ENCODE results near the gene OVCA2.
A peak's percentile ranks its signal among the peaks of the same experiment; 100 is the strongest.

Gene OVCA2

DNA sequence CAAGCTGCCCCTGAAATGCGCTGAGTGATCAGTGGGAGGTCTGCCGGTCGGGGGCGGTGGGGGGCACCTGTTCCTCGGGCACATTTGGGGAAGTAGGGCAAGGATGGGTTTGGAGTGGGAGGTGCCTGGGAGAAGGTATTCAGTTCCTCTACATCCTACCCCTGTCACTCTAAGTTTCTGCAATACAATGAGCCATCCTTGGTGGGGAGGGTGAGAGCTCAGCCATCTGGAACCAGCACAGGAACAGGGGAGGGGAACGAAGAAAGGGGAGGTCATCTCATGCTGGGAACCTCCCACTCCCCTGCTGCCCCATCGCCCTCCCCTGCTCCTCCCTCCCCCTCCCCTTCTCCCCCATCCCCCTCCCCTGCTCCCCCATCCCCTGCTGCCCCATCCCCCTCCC, 7.7 kb upstream of the OVCA2 start:
- Mint-ChIP-seq H3K4me3 (no peak overlapping the region), H3K27me3 (ENCODE audit: low read depth) (no peaks in the 10 kb centered on the region), H3K27ac (no peak overlapping the region), H3K9me3 (no peaks in the 10 kb centered on the region), H3K36me3 (ENCODE audit: low read depth) (peaks cover 18% of the 10 kb centered on the region), H3K4me1 (peaks cover 10% of the 10 kb centered on the region)
- TF ChIP-seq, protein P1, sequence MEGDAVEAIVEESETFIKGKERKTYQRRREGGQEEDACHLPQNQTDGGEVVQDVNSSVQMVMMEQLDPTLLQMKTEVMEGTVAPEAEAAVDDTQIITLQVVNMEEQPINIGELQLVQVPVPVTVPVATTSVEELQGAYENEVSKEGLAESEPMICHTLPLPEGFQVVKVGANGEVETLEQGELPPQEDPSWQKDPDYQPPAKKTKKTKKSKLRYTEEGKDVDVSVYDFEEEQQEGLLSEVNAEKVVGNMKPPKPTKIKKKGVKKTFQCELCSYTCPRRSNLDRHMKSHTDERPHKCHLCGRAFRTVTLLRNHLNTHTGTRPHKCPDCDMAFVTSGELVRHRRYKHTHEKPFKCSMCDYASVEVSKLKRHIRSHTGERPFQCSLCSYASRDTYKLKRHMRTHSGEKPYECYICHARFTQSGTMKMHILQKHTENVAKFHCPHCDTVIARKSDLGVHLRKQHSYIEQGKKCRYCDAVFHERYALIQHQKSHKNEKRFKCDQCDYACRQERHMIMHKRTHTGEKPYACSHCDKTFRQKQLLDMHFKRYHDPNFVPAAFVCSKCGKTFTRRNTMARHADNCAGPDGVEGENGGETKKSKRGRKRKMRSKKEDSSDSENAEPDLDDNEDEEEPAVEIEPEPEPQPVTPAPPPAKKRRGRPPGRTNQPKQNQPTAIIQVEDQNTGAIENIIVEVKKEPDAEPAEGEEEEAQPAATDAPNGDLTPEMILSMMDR (IDR thresholded peaks at IDR 0.05; ENCODE audit: unreplicated experiment in 3 of 3): no peak

- TF ChIP-seq, protein P1 (IDR thresholded peaks at IDR 0.05; ENCODE audit: unreplicated experiment in 3 of 3): no peak
- Mint-ChIP-seq H3K4me1 (peaks cover 10% of the 10 kb centered on the region), H3K4me3 (no peak overlapping the region), H3K9me3 (no peaks in the 10 kb centered on the region), H3K36me3 (ENCODE audit: low read depth) (peaks cover 20% of the 10 kb centered on the region), H3K27ac (no peak overlapping the region), H3K27me3 (ENCODE audit: low read depth) (no peaks in the 10 kb centered on the region)
These were observed 6.8 kb upstream of the OVCA2 start for GRCh38 chr17:2034806-2035540.

GRCh38 chr17:2035541-2036488, 6.0 kb upstream of the OVCA2 start:
- Mint-ChIP-seq H3K4me3 (no peak overlapping the region), H3K36me3 (ENCODE audit: low read depth) (peaks cover 21% of the 10 kb centered on the region), H3K4me1 (peaks cover 3% of the 10 kb centered on the region), H3K9me3 (no peaks in the 10 kb centered on the region), H3K27me3 (ENCODE audit: low read depth) (no peaks in the 10 kb centered on the region), H3K27ac (no peak overlapping the region)
- TF ChIP-seq, protein P1 (IDR thresholded peaks at IDR 0.05; ENCODE audit: unreplicated experiment in 3 of 3): no peak

DNA sequence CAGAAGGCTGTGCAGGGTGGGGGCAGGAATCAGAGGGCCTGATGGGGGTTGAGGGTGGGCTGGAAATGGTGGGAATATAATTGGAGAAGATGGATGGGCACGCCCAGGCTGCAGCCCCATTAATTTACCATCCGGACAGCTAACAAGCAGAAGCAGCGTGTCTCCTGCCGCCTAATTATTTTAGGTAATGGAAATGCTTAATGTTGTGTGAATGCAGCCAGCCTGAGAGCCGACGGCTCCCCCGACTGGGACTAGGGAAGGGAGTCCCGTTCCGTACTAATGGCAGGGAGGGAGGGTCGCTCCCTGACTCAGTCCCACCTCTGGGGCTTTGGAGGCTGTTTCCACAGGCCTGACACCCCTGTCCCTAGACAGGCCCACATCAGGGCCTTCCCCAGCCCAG, 4.7 kb upstream of the OVCA2 start:
- Mint-ChIP-seq H3K9me3 (no peaks in the 10 kb centered on the region), H3K27me3 (ENCODE audit: low read depth) (no peaks in the 10 kb centered on the region), H3K4me1 (no peaks in the 10 kb centered on the region), H3K36me3 (ENCODE audit: low read depth) (peaks cover 21% of the 10 kb centered on the region), H3K4me3 (no peak overlapping the region), H3K27ac (no peak overlapping the region)
- TF ChIP-seq, protein P1 (IDR thresholded peaks at IDR 0.05; ENCODE audit: unreplicated experiment in 3 of 3): no peak

- Mint-ChIP-seq H3K4me1 (peaks cover 9% of the 10 kb centered on the region), H3K4me3 (peak overlapping the region; percentile 86 to 100 (median 92)), H3K9me3 (no peaks in the 10 kb centered on the region), H3K27ac (peak overlapping the region; percentile 33 to 93 (median 63)), H3K27me3 (ENCODE audit: low read depth) (no peaks in the 10 kb centered on the region), H3K36me3 (ENCODE audit: low read depth) (peaks cover 34% of the 10 kb centered on the region)
- TF ChIP-seq, protein P1 (IDR thresholded peaks at IDR 0.05; ENCODE audit: unreplicated experiment in 3 of 3): no peak
These were observed 1.5 kb upstream of the OVCA2 start for GRCh38 chr17:2040219-2040827.
